ENCODE data around the gene APLN.

The APLN gene

DNA sequence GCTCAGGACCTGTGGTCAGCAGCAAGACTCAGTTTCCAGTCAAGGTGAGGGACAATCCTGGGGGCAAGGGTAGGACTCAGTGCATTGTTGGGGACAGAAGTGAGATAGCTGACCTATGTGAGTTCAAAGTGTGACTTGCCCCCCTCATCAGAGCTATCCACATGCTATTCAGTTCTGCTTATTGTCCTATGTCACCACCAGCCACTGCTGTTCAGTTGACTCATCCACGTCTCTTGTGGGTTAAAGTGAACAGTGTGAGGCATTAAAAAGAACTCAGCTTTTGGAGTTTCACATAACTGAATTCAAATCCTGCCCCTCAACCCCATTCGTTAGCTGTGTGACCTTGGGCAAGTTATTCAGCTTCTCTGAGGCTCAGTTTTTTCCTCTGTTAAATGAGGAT, 4.4 kb upstream of the APLN start:
- DNase-seq = no peak

DNA sequence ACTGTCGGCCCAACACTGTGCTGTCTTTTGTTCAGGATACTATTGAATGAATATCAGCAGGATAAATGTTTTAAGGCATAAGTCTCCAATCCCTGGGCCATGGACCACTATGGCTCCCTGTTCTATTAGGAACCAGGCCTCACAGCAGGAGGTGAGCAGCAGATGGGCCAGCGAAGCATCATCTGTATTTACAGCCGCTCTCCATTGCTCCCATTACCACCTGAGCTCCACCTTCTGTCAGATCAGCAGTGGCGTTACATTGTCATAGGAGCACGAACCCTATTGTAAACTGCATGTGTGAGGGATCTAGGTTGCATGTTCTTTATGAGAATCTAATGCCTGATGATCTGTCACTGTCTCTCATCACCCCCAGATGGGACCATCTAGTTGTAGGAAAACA, 3.7 kb upstream of the APLN start:
- DNase-seq = no peak

DNA sequence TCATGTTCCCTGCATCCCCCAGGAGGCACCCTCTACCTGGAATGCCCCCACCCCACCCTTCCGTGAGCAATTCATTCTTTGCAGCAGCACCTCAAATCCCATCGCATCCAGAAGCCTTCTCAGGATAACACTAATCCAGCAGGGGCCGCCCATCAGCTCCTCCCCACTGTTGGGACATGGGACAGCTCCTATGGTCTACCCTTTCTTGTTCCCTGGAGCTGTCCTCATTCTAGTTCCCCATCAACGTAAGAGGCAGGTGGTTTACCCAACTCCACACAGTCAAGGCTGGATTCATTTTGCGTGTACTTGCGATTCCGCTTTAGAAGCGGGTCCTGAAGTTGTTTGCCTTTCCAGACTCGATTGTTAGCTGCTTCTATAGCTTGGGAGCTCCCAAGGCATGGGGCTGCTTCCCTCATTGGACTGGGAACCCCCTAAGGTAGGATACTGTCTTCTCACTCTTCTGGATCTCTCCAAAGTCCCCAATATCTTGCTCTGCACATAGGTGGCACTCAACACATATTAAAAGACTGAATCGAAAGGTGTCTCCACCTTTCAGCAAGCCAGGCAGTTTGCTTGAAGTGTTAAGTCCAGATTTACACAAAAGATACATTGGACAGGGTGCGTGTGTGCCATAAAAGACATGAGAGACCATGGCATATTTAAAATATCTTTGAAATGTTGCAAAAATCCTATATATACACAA, 942 bp upstream of the APLN start:
- DNase-seq = no peak

DNA sequence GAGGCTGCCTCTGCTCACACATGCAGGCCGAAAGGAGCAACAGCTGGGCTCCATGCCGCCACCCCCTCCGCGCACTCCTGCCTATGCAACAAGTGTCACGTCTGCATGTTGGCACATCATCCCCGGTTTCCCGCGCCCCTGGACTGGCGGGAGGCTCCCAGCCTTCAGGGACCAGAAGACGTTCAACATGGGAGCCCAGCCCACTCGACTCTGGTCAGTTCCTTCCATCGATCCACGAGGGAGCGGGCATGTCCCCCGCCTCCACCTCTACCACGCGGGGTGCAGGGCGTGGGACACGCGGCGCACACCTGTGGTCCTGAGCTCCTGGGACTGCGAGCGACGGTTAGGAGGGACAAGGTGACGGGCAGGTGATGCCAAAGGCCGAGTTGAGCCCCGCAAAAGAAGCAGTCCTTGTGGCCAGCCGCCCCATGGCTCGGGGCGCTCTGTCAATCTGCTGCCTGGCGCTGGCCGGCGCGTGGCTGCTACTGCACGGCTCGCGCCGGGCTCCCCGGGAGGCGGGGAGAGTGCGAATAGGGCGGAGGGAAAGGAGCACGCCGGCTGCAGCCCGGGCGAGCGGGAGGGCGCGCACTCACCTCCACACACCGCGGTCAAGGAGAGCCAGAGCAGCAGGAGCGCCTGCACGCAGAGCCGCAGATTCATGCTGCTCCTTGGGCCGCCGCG, 645 bp downstream of the APLN start:
- no peak for DNase-seq

DNA sequence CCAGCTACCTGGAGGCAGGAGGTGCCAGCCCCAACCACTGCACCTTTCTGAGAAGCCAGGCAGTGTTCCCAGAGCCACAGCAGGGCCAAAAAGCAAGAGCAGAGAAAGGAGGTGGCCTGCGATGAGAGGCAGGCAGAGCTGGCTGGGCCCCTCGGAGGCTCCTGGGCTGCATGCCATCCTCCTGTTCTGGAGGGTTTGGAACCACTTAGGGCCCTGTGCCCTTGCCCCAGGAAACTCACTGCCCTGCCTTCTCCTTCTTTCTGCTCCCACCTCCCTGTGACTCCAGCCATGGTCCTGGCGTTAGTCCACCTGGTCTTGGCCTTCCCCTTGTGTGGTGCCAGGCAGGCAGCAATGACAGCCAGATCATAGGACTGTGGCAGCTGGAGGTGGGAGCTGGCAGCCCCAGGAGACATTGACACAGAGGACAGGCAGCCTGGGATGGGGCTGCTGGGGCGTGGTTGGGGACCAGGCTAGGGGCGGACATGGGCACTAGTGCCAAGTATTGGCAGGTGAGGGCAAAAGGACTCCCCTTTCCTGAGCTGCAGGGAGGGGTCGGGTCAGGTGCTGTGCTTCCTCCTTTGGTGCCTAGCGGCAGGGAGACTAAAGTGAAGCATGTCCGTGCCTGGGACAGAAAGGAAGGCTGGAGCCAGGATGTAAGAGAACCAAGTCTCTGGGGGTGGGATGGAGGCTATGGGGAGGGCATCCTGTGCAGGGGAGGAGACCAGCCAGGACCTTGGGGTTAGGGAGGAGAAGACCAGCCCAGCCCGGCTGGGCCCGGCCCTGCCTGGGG, 1.4 kb downstream of the APLN start:
- no peak for DNase-seq

DNA sequence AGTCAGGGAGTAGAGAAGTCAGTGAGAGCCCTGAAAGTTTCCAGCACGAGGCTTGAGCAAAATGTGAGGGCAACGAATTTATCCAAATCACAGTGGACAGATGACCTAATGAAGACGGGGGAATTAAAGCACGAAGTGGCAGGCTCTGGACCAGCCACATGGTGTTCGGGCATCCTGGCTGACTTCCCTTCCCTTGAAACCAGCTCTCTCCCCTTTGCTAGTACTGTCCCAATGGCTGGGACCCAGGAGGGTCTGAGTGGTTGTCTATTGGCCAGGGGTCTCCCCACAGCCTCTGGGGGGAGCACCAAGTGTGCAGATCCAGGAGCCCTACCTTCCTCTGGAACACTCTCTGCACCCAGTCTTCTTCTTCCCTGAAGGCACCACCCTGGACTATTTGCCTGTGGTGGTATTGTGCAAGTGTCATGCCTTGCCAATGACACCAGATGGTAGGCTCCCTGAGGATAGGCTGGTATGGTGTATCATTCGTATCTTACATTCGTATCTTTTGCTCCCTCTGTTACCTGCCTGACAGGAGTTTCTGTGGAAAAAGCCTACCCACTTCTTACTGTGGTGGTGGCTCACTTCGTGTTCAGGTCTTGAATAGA, 2.1 kb downstream of the APLN start:
- DNase-seq = no peak

DNA sequence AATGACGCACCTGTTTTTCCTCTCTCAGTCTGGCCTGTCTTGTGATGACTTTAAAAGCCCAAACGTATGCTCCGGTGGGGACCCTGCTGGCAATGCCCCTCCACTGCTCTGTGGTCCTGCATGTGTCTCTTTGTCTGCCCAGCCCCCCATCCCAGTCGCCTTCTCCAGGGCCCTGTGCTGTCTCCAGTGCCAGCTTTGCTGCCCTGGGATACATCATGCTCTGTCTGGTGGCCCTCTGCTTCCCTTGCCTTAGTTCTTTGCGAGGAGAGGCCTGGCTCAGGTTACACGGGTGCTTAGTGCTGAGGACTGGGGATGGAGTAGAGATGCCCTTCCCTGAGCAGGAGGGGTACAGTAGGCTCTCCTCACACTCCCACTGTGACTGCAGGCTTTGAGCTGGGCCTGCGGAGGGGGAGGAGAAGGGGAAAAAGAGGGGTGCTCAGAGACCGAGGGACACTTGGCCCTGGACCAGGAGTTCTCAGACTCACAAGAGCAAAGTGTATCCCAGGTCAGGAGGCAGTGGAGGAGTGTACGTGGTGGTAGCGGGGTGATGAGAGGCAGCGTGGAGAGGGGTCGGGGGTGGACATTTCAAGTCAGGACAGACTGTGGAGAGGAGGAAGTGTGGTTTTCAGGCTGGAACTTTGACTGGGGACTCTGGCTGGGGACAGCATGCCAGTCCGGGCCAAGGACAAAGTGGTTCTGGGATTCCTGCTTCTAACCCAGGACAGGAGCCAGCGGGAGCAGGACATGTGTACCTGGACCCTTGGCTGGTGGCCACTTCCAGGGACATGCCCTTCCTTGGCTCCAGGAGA, 2.8 kb downstream of the APLN start:
- DNase-seq = no peak

DNA sequence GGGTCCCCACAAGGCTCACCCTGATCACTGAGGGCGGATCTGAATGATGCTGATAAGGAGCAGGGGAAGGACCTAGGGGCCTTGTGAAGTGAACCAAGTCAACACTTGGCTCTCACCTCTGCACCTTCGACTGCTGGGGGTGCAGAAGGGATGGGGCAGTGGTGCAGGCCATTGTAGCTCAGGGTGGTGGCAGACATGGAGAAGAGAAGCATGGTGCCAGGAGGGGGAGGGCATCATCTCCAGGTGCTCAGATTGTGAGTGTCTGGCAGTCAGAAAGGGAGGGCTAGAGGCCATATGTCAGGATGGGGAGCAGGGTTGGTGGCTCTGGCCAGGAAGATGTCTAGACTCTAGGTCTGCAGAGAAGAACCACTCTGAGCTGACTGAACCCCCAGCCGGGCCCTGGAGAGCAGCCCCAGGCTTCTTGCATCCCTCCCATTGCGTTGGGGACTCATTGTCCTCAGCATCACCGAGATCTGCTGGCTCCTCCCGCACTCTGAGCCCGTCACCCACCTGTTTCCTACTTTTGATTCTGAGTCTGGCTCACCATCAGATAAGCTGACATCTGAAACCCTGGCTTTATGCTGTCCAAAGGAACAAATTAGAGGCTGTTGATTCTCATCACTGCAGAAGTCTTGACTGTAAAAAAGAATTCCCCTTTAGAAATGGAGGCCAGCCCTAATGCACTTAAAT, 3.8 kb downstream of the APLN start:
- no peak for DNase-seq

DNA sequence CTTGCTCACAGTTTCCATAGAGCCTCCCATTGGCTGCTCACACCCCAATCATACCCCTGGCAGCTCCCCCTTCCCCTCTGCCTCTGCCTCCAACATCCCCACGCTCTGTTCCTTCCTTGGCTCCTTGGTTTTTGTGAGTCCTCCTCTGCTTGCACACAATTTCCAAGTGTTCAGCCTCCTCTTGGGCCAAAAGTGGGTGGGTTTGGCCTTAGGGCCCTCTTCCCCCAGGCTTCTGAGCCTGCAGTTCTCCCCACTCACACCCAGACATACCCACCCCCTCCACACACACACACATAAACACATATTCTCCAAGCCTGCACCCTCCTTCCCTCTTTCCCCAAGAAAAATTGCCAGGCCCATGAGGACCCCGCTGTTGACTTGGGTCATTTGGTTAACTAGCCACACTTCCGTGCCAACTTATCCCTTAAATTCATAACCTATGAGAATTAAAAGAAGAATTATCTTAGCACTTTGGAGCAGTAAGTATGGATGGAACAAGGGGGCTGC, 4.5 kb downstream of the APLN start:
- DNase-seq = no peak

DNA sequence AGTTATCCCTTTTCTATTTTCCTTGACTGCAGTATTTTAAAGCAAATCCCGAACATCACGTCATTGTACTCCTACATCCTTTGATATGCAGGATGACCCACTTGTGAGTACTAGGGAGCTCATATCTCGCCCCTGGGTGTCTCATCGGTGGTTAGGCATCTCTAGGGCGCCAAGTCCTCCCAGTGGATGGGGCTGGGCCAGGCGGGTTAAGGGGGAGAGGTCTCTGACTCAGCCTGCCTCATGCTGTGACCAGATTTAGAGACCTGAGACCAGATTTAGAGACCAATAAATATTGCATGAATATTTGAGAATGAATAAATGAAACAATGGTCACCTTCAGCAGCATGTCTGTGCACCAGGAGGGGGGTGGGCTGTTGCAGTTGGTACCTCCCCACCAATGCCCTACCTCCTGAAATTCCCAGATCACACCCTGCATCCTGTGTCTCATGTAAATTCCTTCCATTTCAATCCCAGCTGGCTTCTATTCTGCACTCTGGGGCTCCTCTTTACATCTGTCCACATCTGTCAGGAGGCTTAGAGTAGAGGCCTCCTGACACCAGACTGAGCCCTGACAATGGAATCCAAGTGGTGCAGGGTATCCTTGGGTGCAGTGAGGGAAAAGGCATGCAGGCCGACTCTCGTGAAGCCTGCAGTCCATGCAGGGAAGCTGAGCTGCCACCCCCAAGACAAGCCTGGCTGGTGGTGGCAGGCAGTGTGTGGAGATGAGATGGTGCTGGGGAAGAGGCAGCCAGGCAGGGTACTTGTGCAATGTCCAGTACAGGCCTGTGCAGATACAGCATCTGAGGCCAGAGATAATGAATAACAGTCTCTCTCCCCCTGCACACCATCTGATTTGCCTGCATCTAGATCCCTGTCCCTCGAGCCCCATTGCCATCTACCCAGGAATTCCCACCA, 5.2 kb downstream of the APLN start:
- no peak for DNase-seq

DNA sequence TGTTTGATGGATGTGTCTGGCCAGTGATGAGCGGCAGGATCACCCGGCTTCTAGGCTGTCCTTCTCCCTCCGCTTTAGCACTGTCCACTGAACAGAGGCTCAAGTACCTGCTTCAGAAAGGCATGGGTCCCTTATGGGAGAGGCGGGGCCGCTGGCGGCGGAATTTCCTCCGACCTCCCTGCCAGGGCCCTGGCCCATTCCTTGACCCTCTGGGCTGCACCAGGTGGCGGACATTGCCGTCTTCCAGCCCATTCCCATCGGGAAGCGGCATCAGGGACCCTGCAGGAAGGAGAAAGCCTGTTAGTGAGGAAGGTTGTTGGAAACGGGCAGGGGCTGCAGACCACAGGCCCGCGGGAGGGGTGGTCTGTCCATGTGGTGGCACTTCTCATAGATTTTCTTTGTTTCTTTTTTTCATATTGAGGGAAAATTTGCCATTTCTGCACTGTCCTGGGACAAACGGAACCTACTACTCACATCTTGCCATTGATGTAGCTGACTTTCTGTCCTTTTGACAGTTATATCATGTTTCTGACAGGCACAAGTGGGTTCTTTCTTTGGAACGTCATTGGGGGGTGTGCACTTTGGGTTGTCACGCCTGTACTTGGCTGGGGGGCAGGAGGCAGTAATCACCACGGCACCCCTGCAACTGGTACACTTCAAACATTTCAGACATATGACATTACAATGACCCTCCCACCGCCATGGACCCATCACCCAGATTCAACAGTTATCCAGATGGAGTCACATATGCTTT, 6.1 kb downstream of the APLN start:
- no peak for DNase-seq

DNA sequence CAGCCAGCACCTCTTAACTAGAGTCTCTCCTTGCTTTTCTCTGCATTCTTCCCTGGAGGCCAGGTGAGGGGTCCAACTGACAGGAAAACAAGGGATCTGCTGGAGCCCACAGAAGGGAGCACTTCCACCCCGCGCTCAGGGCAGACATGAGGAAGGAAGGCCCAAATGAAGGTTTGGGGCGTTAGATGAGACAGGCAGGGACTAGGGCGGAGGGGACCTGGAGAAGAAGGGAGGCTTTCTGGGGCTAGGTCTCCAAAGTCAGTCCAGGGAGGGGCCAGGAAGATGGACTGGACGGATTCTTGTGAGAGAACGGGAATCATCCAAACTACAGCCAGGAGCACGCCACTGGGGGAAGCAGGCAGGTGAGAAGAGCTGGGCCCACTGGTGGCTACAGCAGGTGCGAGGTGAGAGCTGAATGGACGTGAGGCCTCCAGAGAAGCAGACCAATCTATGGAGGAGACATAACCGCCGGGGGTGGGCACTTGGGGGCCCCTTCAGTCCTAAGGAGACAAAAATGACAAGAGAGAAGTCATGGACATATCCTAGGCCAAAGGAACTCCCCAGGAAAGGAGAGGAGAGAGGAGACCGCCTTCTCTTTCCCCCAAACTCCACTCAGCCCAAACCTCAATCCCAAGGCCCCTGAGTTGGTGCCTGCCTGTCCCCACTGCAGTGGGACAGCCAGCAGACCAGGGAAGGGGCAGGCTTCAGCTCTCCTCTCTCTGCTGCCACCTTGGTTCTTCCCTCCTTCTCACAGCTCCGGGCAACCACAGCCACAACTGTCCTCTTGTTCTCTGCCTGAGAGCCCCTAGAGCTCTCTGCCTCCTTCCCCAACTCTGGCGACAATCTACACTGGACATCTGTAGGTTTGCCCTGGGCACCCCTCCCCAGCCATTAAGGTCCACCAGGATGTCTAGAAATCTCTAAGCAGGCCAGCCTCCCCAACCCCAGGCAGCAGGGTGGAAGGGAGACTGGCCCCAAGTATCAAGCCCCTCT, 7.0 kb downstream of the APLN start:
- DNase-seq = no peak

DNA sequence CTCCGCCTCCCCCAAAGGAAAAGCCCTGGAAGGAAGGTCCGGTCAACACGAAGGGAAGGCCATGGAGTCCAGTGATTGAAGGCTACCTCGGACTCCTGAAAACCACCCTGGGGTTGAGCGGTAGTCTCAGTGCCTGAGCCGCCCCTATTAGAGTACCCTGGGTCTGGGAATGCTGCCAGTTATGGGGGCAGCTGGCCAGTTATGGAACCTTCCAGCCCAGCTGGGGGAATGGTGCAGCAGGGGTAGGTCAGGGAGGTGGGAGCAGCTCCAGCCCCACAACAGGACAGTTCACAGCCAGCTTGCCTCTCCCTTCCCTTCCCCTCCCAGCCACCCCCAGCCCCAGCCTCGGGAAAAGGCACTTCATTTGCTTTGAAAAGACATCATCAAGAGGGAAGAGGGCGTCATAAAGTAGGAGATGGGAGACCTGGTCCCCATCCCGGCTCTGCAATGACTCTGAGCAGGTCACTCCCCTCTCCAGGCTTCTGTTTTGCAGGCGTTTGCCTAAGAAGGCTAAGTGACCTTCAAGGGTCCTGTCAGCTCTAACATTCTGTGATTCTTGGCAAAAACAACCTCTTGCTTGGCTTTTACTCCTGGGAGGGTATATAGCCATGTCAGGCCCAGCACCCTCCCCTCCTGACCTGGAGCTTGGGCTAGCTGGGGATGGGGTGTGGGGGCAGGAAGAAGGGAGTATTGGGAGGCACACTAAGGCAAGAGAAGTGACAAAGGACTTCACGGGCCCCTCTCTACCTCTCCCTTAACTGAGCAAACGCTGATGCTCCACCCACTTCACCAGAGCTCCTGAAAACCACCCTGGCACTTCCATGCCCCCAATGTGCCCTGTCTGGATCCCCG, 8.0 kb downstream of the APLN start:
- no peak for DNase-seq

DNA sequence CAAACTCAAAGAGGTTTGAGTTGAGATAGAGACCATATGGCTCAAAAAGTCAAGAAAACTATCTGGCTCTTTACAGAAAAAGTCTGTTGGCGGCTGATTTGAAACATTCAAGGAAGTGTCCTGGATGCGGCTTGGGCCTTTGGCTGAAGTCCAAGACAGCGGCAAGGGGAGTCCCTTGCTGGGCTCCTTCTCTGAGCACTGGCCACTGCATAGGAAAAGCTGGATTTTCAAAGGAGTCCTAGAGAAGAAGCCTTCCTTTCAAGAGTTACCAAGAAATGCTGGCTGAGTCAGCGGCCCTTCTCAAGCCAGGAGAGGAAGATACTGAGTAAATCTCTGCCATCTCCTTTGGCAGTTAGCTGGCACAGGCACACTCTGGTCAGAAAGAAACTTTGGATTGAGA, 12.1 kb downstream of the APLN start:
- DNase-seq = no peak

DNA sequence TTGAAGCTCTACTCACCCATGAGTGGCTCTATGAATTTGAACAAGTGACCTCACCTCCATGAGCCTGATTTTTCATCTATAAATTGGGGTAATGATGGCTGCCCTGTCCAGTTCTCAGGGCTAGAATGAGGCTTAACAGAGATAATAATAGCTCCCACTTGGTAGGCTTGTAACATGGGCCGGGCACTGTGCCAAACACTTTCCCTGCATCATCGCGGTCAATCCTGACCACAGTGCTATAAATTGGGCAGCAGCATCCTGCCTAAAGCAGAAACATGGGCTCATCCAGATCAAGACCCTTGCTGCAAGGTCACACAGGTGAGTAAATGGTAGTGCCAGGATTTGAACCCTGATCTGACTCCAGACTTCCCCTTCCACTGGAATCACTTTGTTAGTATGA, 12.8 kb downstream of the APLN start:
- DNase-seq = no peak

DNA sequence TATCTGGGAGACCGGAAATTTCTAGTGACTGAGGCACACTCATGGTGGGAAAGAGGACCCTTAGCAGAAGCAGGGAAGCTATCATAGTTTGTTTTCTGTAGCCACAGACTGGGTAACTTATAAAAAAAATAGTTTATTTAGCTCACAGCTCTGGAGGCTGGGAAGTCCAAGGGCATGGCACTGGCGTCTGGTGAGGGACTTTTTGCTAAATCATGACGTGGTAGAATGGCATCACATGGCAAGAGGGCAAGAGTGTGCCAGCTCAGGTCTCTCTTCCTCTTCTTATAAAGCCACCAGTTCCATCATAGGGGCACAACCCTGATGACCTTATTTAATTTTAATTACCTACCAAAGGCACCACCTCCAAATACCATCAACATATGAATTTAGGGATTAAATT, 13.3 kb downstream of the APLN start:
- DNase-seq = no peak

DNA sequence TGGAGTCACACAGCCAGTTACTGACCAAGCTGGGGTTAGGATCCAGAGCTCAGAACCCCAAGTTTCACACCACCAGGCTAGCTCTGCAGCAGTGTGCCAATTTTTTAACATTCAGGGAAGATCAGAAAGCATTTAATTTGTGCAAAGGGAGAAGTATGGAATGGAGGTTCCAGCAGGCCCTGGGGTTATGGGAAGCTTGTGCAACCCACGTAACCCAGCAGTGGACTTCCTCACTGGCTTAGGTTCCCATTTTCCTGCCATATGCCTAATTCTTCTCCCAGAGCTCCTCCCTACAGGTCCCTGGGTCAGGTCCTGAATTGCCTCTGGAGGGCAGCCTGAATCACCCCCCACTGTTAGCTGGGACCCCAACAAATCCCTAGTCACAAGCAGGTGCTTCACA, 14.0 kb downstream of the APLN start:
- no peak for DNase-seq

DNA sequence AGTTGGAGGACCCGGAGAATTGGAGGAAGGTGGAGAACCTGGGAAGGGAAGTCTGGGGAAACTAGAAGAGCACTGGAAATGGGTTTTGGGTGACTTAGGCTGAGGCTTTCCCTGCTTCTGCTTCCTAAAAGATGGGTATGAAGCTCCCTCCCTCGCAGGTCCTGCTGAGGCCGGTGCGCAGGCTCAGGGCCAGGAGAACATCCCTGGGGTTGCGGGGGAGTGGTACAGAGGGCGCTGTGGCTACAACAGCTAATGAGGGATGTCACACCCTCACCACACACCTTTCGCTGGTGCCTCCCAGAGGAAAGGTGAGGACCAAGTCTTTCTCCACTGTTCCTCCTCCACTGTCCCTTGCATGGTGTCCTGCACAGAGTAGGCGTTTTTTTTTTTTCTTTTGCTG, 15.8 kb downstream of the APLN start:
- DNase-seq = no peak
